HEK293 (cell line): ENCODE results near the gene EYA3.

ENCODE experiments used
- CTCF ChIA-PET: fragments of 350-600 bp; formaldehyde crosslinking; extraction: SDS; loops from one replicate; lab custom pipeline; 2021; ENCODE audit warnings: antibody characterized with exemption; lab: Yijun Ruan, JAX
- POLR2A ChIA-PET: fragments of 300-600 bp; formaldehyde crosslinking; extraction: SDS; loops from one replicate; lab custom pipeline; 2020; ENCODE audit warnings: antibody characterized with exemption, inconsistent platforms; lab: Yijun Ruan, JAX
- H3K27ac ChIP-seq: fragments of 200-500 bp; sonication (Bioruptor generic); 2 replicates; pipeline ENCODE4 v1.5.1; 2014; ENCODE audit warnings: low read depth, low read length, control low read depth, inconsistent platforms; ENCODE audit errors: extremely low read depth
- H3K36me3 ChIP-seq, 2 experiments: fragments of 200-500 bp in 1 of 2; sonication (Bioruptor generic) in 1 of 2; 1 replicate in 1 of 2; 2 replicates in 1 of 2; pipeline ENCODE4 v1.5.1; 2014 to 2017; ENCODE audit warnings: inconsistent platforms in 2 of 2, low read length in 2 of 2; ENCODE audit not compliant: control insufficient read depth in 2 of 2, insufficient read depth in 1 of 2
- H3K4me1 ChIP-seq: fragments of 200-500 bp; sonication (Bioruptor generic); 2 replicates; pipeline ENCODE4 v1.5.1; 2014; ENCODE audit warnings: mild to moderate bottlenecking, low read length, inconsistent platforms; ENCODE audit not compliant: control insufficient read depth, insufficient read depth
- H3K4me3 ChIP-seq: 2 replicates; pipeline ENCODE4 v1.5.1; 2011; ENCODE audit warnings: low read depth, mild to moderate bottlenecking, control low read depth, low read length, moderate library complexity
- H3K9me3 ChIP-seq: fragments of 200-500 bp; sonication (Bioruptor generic); 2 replicates; pipeline ENCODE4 v1.5.1; 2014; ENCODE audit warnings: low read depth, low read length, inconsistent platforms; ENCODE audit not compliant: control insufficient read depth, insufficient read depth
- BCL11B ChIP-seq: fragments of 450-650 bp; formaldehyde crosslinking; IDR thresholded peaks from 2 replicates; pipeline ENCODE4 v1.5.1; 2016; ENCODE audit warnings: low read depth, missing biosample characterization, missing genetic modification characterization
- MZF1 ChIP-seq: fragments of 450-650 bp; formaldehyde crosslinking; IDR thresholded peaks from 2 replicates; pipeline ENCODE4 v1.5.1; 2017; ENCODE audit warnings: missing biosample characterization, missing genetic modification characterization, borderline replicate concordance
- OVOL3 ChIP-seq: fragments of 450-650 bp; formaldehyde crosslinking; IDR thresholded peaks from 2 replicates; pipeline ENCODE4 v1.5.1; 2016; ENCODE audit warnings: missing biosample characterization, missing genetic modification characterization
- REST ChIP-seq: fragments of 450-650 bp; formaldehyde crosslinking; IDR thresholded peaks from 2 replicates; pipeline ENCODE4 v1.5.1; 2016; ENCODE audit warnings: missing biosample characterization, missing genetic modification characterization
- SP3 ChIP-seq: fragments of 450-650 bp; formaldehyde crosslinking; IDR thresholded peaks from 2 replicates; pipeline ENCODE4 v1.5.1; 2016; ENCODE audit warnings: missing biosample characterization, missing genetic modification characterization
- ZBTB17 ChIP-seq: fragments of 450-650 bp; formaldehyde crosslinking; IDR thresholded peaks from 2 replicates; pipeline ENCODE4 v1.5.1; 2016; ENCODE audit warnings: missing biosample characterization, missing genetic modification characterization
- ZNF140 ChIP-seq: fragments of 450-650 bp; formaldehyde crosslinking; IDR thresholded peaks from 2 replicates; pipeline ENCODE4 v1.5.1; 2016; ENCODE audit warnings: missing biosample characterization, missing genetic modification characterization
- ZNF184 ChIP-seq: fragments of 450-650 bp; IDR thresholded peaks from 2 replicates; pipeline ENCODE4 v1.5.1; 2018; ENCODE audit warnings: missing biosample characterization, mild to moderate bottlenecking, missing genetic modification characterization
- ZNF248 ChIP-seq: fragments of 450-650 bp; formaldehyde crosslinking; IDR thresholded peaks from 2 replicates; pipeline ENCODE4 v1.5.1; 2017; ENCODE audit warnings: missing biosample characterization, missing genetic modification characterization
- ZNF544 ChIP-seq: fragments of 450-650 bp; formaldehyde crosslinking; IDR thresholded peaks from 2 replicates; pipeline ENCODE4 v1.5.0; 2017; ENCODE audit warnings: missing biosample characterization, missing genetic modification characterization
- ZNF610 ChIP-seq: fragments of 450-650 bp; formaldehyde crosslinking; IDR thresholded peaks from 2 replicates; pipeline ENCODE4 v1.5.1; 2016; ENCODE audit warnings: missing biosample characterization, missing genetic modification characterization, borderline replicate concordance
- ZNF624 ChIP-seq: fragments of 450-650 bp; formaldehyde crosslinking; IDR thresholded peaks from 2 replicates; pipeline ENCODE4 v1.5.1; 2017; ENCODE audit warnings: missing biosample characterization, missing genetic modification characterization
- ZNF670 ChIP-seq: fragments of 450-650 bp; formaldehyde crosslinking; IDR thresholded peaks from 2 replicates; pipeline ENCODE4 v1.5.1; 2016; ENCODE audit warnings: missing biosample characterization, missing genetic modification characterization, low read depth
- ZNF792 ChIP-seq: fragments of 450-650 bp; formaldehyde crosslinking; IDR thresholded peaks from 2 replicates; pipeline ENCODE4 v1.5.1; 2016; ENCODE audit warnings: missing biosample characterization, missing genetic modification characterization
- ZNF843 ChIP-seq: fragments of 450-650 bp; formaldehyde crosslinking; IDR thresholded peaks from 2 replicates; pipeline ENCODE4 v1.5.1; 2016; ENCODE audit warnings: missing biosample characterization, missing genetic modification characterization
- ZXDB ChIP-seq: fragments of 450-650 bp; formaldehyde crosslinking; IDR thresholded peaks from 2 replicates; pipeline ENCODE4 v1.5.1; 2016; ENCODE audit warnings: missing biosample characterization, missing genetic modification characterization
- TF ChIP-seq, protein P1 (sequence below): IDR thresholded peaks from 2 replicates; pipeline ENCODE4 v1.6.1; 2011; ENCODE audit warnings: mild to moderate bottlenecking, low read depth, low read length, borderline replicate concordance
- TF ChIP-seq, protein P2 (sequence below): fragments of 450-650 bp; formaldehyde crosslinking; IDR thresholded peaks from 2 replicates; pipeline ENCODE4; 2016; ENCODE audit warnings: missing biosample characterization, missing genetic modification characterization
- TF ChIP-seq, protein P3 (sequence below): fragments of 450-650 bp; formaldehyde crosslinking; IDR thresholded peaks from 2 replicates; pipeline ENCODE4 v1.5.0; 2017; ENCODE audit warnings: missing biosample characterization, missing genetic modification characterization, borderline replicate concordance
- TF ChIP-seq, protein P4 (sequence below): fragments of 450-650 bp; formaldehyde crosslinking; IDR thresholded peaks from 2 replicates; pipeline ENCODE4 v1.5.1; 2016; ENCODE audit warnings: missing biosample characterization, missing genetic modification characterization

Gene EYA3

DNA sequence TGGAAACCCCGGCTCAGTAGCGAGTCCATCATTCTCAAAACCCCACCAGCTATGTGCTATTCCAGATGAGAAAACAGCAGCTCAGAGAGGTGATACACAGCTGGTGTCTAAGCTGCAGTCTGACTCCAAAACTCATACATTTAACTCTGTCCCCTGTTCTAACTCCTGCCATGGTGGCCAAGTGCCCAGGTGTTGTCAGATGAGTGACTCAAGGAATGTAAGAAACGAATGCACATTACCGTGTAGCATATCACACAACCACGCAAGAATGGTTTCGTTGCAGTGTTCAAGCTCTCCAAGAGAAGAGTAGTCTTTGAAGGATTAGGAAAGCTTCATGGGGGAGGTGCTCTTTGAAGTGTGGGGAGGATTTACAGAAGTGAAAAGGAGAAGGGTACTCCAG is 133.3 kb downstream of the EYA3 start:
- Histone ChIP-seq H3K36me3 (no peaks in the 10 kb centered on the region), H3K27ac (no peak overlapping the region), H3K4me3 (no peak overlapping the region), H3K4me1 (no peaks in the 10 kb centered on the region), H3K9me3 (no peaks in the 10 kb centered on the region)
- ChIA-PET POLR2A (no interaction called here), CTCF (interaction anchor here (0.6 to 1.9 kb wide), 6 partner anchors 10 to 1069 kb away, joined by 3 to 7 read pairs (median 3); partner anchors contain the start of gene SMPDL3B)
- TF ChIP-seq BCL11B (tag by site-specific recombination), result no peak
- TF ChIP-seq SP3 (tag by site-specific recombination), result no peak
- no peak for TF ChIP-seq ZNF184 (tag by site-specific recombination)
- no peak for TF ChIP-seq ZNF843 (tag by site-specific recombination)
- TF ChIP-seq, protein P1, sequence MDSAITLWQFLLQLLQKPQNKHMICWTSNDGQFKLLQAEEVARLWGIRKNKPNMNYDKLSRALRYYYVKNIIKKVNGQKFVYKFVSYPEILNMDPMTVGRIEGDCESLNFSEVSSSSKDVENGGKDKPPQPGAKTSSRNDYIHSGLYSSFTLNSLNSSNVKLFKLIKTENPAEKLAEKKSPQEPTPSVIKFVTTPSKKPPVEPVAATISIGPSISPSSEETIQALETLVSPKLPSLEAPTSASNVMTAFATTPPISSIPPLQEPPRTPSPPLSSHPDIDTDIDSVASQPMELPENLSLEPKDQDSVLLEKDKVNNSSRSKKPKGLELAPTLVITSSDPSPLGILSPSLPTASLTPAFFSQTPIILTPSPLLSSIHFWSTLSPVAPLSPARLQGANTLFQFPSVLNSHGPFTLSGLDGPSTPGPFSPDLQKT, result no peak
- no peak for TF ChIP-seq REST (tag by site-specific recombination)
- no peak for TF ChIP-seq ZNF624
- no peak for TF ChIP-seq ZNF140 (tag by site-specific recombination)
- no peak for TF ChIP-seq ZBTB17 (tag by site-specific recombination)
- TF ChIP-seq ZNF792, result no peak
- TF ChIP-seq, protein P2, sequence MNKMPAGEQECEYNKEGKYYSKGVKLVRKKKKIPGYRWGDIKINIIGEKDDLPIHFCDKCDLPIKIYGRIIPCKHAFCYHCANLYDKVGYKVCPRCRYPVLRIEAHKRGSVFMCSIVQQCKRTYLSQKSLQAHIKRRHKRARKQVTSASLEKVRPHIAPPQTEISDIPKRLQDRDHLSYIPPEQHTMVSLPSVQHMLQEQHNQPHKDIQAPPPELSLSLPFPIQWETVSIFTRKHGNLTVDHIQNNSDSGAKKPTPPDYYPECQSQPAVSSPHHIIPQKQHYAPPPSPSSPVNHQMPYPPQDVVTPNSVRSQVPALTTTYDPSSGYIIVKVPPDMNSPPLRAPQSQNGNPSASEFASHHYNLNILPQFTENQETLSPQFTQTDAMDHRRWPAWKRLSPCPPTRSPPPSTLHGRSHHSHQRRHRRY (tag by site-specific recombination), result no peak
- TF ChIP-seq ZNF544, result no peak

DNA sequence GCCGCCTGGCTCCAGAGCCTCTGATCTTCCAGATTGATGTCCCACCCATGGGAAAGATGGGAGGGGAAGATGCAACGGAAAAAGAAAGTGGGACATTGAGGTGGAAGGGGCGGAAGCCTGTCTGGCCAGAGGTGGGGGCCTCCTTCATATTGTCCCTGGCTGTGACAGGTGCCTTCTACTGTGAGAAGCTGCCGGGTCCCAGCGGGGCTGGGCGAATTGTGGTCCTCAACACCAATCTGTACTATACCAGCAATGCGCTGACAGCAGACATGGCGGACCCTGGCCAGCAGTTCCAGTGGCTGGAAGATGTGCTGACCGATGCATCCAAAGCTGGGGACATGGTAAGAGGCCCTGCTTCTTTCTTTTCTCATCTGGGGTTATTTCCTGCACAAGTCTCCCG is 134.2 kb downstream of the EYA3 start:
- ChIA-PET CTCF (interaction anchor here (1.2 to 1.9 kb wide), 2 partner anchors 14 to 19 kb away, joined by 7 read pairs; partner anchors contain the start of gene SMPDL3B), POLR2A (no interaction called here)
- Histone ChIP-seq H3K27ac (no peak overlapping the region), H3K36me3 (no peaks in the 10 kb centered on the region), H3K4me3 (no peak overlapping the region), H3K9me3 (no peaks in the 10 kb centered on the region), H3K4me1 (no peaks in the 10 kb centered on the region)
- TF ChIP-seq ZNF248 (tag by site-specific recombination) (no peak), ZNF610 (no peak), ZXDB (tag by site-specific recombination) (no peak), OVOL3 (no peak), SP3 (tag by site-specific recombination) (no peak), MZF1 (no peak), REST (tag by site-specific recombination) (no peak), ZNF670 (no peak)
- TF ChIP-seq, protein P3, sequence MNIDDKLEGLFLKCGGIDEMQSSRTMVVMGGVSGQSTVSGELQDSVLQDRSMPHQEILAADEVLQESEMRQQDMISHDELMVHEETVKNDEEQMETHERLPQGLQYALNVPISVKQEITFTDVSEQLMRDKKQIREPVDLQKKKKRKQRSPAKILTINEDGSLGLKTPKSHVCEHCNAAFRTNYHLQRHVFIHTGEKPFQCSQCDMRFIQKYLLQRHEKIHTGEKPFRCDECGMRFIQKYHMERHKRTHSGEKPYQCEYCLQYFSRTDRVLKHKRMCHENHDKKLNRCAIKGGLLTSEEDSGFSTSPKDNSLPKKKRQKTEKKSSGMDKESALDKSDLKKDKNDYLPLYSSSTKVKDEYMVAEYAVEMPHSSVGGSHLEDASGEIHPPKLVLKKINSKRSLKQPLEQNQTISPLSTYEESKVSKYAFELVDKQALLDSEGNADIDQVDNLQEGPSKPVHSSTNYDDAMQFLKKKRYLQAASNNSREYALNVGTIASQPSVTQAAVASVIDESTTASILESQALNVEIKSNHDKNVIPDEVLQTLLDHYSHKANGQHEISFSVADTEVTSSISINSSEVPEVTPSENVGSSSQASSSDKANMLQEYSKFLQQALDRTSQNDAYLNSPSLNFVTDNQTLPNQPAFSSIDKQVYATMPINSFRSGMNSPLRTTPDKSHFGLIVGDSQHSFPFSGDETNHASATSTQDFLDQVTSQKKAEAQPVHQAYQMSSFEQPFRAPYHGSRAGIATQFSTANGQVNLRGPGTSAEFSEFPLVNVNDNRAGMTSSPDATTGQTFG (tag by site-specific recombination), result no peak
- TF ChIP-seq, protein P1, result no peak
- TF ChIP-seq, protein P4, sequence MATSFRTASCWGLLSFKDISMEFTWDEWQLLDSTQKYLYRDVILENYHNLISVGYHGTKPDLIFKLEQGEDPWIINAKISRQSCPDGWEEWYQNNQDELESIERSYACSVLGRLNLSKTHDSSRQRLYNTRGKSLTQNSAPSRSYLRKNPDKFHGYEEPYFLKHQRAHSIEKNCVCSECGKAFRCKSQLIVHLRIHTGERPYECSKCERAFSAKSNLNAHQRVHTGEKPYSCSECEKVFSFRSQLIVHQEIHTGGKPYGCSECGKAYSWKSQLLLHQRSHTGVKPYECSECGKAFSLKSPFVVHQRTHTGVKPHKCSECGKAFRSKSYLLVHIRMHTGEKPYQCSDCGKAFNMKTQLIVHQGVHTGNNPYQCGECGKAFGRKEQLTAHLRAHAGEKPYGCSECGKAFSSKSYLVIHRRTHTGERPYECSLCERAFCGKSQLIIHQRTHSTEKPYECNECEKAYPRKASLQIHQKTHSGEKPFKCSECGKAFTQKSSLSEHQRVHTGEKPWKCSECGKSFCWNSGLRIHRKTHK, result no peak
